Transverse colon (tissue), 4 donors: ENCODE measurements around the gene MBTD1.

Experiments
- EP300 ChIP-seq: sonication (generic); formaldehyde crosslinking; IDR thresholded peaks from one replicate; pipeline ENCODE4 v1.6.1; 2017; ENCODE audit warnings: antibody characterized with exemption, low read depth
- POLR2A ChIP-seq: fragments of 450-650 bp; IDR thresholded peaks from one replicate; pipeline ENCODE4 v1.6.1; 2016; ENCODE audit warnings: antibody characterized with exemption, mild to moderate bottlenecking, moderate library complexity
- POLR2AphosphoS5 ChIP-seq, 3 donors: sonication (generic); formaldehyde crosslinking; IDR thresholded peaks; one replicate each; pipeline ENCODE4 v1.6.1; 2016; ENCODE audit warnings: antibody characterized with exemption in 3 of 3
- TF ChIP-seq, protein P1 (sequence below), 5 experiments: fragments of 200-600 bp in 3 of 5; fragments of 450-650 bp in 2 of 5; sonication (generic) in 3 of 5; IDR thresholded peaks; 1 replicate in 2 of 5; 2 replicates in 3 of 5; pipeline ENCODE4 v1.5.1; 2016 to 2017; ENCODE audit warnings: antibody characterized with exemption in 5 of 5, inconsistent platforms in 3 of 5, mild to moderate bottlenecking in 2 of 5, moderate library complexity in 1 of 5

DNA sequence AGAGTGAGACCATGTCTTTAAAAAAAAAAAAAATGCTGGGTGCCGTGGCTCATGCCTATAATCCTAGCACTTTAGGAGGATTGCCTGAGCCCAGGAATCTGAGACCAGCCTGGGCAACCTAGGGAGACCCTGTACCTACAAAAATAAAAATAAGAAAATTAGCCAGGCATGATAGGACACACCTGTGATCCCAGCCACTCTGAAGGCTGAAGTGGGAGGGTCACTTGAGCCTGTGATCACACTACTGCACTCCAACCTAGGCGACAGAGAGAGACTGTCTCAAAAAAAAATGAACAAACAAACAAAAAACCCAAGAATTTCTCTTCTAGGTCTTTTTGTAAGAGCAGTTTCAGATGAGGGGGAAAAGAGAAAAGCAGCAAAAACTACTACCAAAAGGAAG lies 59.0 kb downstream of the MBTD1 start:
- TF ChIP-seq, protein P1, sequence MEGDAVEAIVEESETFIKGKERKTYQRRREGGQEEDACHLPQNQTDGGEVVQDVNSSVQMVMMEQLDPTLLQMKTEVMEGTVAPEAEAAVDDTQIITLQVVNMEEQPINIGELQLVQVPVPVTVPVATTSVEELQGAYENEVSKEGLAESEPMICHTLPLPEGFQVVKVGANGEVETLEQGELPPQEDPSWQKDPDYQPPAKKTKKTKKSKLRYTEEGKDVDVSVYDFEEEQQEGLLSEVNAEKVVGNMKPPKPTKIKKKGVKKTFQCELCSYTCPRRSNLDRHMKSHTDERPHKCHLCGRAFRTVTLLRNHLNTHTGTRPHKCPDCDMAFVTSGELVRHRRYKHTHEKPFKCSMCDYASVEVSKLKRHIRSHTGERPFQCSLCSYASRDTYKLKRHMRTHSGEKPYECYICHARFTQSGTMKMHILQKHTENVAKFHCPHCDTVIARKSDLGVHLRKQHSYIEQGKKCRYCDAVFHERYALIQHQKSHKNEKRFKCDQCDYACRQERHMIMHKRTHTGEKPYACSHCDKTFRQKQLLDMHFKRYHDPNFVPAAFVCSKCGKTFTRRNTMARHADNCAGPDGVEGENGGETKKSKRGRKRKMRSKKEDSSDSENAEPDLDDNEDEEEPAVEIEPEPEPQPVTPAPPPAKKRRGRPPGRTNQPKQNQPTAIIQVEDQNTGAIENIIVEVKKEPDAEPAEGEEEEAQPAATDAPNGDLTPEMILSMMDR (IDR thresholded peaks at IDR 0.05): no peak
- TF ChIP-seq POLR2A: no peak
- TF ChIP-seq POLR2AphosphoS5 (IDR thresholded peaks at IDR 0.05): no peak
- TF ChIP-seq EP300: no peak
